OCI-LY7 (cell line): ENCODE data around the gene CLCN2. TPM values are rescaled to one million over a fixed set of nuclear protein-coding genes. Genes with fewer than 3 reads are reported as not detected.

ENCODE experiments used
- BruUV-seq: library from RNA; stranded (reverse); fragments of 400-500 nt; replicated peaks from 2 replicates; lab custom pipeline; 2021; lab: Mats Ljungman, UMichigan
- CTCF ChIA-PET: fragments of 300-600 bp; sonication (Branson Sonifier 250); formaldehyde crosslinking; loops from one replicate; lab custom pipeline; 2022; ENCODE audit warnings: antibody characterized with exemption; ENCODE audit not compliant: unreplicated experiment; lab: Charles Lee
- POLR2A ChIA-PET: fragments of 300-600 bp; sonication (Branson Sonifier 250); formaldehyde crosslinking; loops from one replicate; lab custom pipeline; 2022; ENCODE audit warnings: antibody characterized with exemption; lab: Charles Lee
- DNase-seq: peaks from one replicate; pipeline ENCODE4 v3.0.0-alpha.2; 2015; ENCODE audit warnings: low spot score
- H2AFZ ChIP-seq: fragments of 200-600 bp; sonication (generic), shearing (Covaris generic); 2 replicates; pipeline ENCODE4 v1.6.1; 2014; ENCODE audit warnings: mild to moderate bottlenecking, antibody characterized with exemption, low read length, moderate library complexity
- H3K27ac ChIP-seq: fragments of 200-600 bp; sonication (generic); 2 replicates; pipeline ENCODE4 v1.5.1; 2014; ENCODE audit warnings: mixed run types, low read depth, mild to moderate bottlenecking, moderate library complexity, low read length, inconsistent platforms; ENCODE audit not compliant: poor library complexity, severe bottlenecking
- H3K36me3 ChIP-seq: fragments of 200-600 bp; sonication (generic); 2 replicates; pipeline ENCODE4 v1.6.1; 2014; ENCODE audit warnings: mild to moderate bottlenecking, antibody characterized with exemption, low read length, moderate library complexity, mixed read lengths; ENCODE audit not compliant: insufficient read depth
- H3K4me1 ChIP-seq: fragments of 200-600 bp; sonication (generic); 2 replicates; pipeline ENCODE4 v1.5.1; 2014; ENCODE audit warnings: mild to moderate bottlenecking, low read length; ENCODE audit not compliant: insufficient read depth, poor library complexity, severe bottlenecking
- H3K4me2 ChIP-seq: fragments of 200-600 bp; sonication (generic); 2 replicates; pipeline ENCODE4 v1.6.1; 2014; ENCODE audit warnings: mild to moderate bottlenecking, low read length
- H3K4me3 ChIP-seq: fragments of 200-600 bp; sonication (generic); 2 replicates; pipeline ENCODE4 v1.5.1; 2014; ENCODE audit warnings: mild to moderate bottlenecking, low read depth, low read length; ENCODE audit not compliant: poor library complexity, severe bottlenecking
- H3K79me2 ChIP-seq: fragments of 200-600 bp; sonication (generic); 2 replicates; pipeline ENCODE4 v1.6.1; 2016; ENCODE audit warnings: low read depth, mild to moderate bottlenecking, low read length, moderate library complexity, mixed read lengths; ENCODE audit not compliant: insufficient read depth
- H3K9me2 ChIP-seq: fragments of 200-600 bp; sonication (generic); 2 replicates; pipeline ENCODE4 v1.6.1; 2016; ENCODE audit warnings: mild to moderate bottlenecking, low read length, mixed read lengths; ENCODE audit not compliant: insufficient read depth
- H3K9me3 ChIP-seq: fragments of 200-600 bp; sonication (generic); 2 replicates; pipeline ENCODE4 v1.6.1; 2014; ENCODE audit warnings: mild to moderate bottlenecking, mixed run types, low read length, mixed read lengths
- H4K20me1 ChIP-seq: fragments of 200-600 bp; sonication (generic); 2 replicates; pipeline ENCODE4 v1.6.1; 2014; ENCODE audit warnings: mild to moderate bottlenecking, antibody characterized with exemption, low read length, moderate library complexity, mixed read lengths; ENCODE audit not compliant: insufficient read depth
- CTCF ChIP-seq: fragments of 200-600 bp; sonication (generic); conservative IDR thresholded peaks from 2 replicates; pipeline ENCODE4 v1.5.1; 2014; ENCODE audit warnings: mild to moderate bottlenecking, antibody characterized with exemption, low read length, moderate library complexity, mixed read lengths
- EZH2phosphoT487 ChIP-seq: fragments of 200-600 bp; sonication (generic); IDR thresholded peaks from 2 replicates; pipeline ENCODE4 v1.6.1; 2018; ENCODE audit warnings: low read depth, borderline replicate concordance, mild to moderate bottlenecking, mixed run types, antibody characterized with exemption, low read length, moderate library complexity, mixed read lengths
- intact Hi-C: fragments of 100-400 bp; cut with micrococcal nuclease; formaldehyde crosslinking; loops from one replicate; pipeline ENCODE4 v1.10.0; 2022; ENCODE audit not compliant: unreplicated experiment
- total RNA-seq, 2 experiments: library from RNA; depleted of rRNA in 1 of 2; stranded (reverse); fragments of >200 nt in 1 of 2; shearing (Covaris generic) in 1 of 2; gene quantifications; 2 replicates each; pipeline ENCODE4 v1.2.3, GENCODE V29; 2014 to 2022

Gene CLCN2
- total RNA-seq, 2 experiments from 2014 or later = 4.2 to 15.0 TPM

GRCh38 chr3:184368586-184369183, 7.3 kb upstream of the CLCN2 start:
- Histone ChIP-seq H3K79me2 (peaks cover 15% of the 10 kb centered on the region; the same call in 1 of the 2 replicates), H3K4me3 (no peak overlapping the region), H3K27ac (no peak overlapping the region), H3K4me2 (no peak overlapping the region), H3K4me1 (peaks cover 18% of the 10 kb centered on the region), H3K9me3 (no peaks in the 10 kb centered on the region), H4K20me1 (no peaks in the 10 kb centered on the region; the same call in 1 of the 2 replicates), H2AFZ (no peak overlapping the region), H3K36me3 (peaks cover 52% of the 10 kb centered on the region), H3K9me2 (no peaks in the 10 kb centered on the region)
- no TSS peak for BruUV-seq
- CTCF ChIA-PET = interaction anchor here (0.5 kb wide), 1 partner anchor 26 kb away, joined by 3 read pairs; no protein-coding TSS in a partner anchor
- POLR2A ChIA-PET = no interaction called here
- TF ChIP-seq CTCF = no peak
- no peak for TF ChIP-seq EZH2phosphoT487
- intact Hi-C loops = no loop called here
- no peak for DNase-seq

- no TSS peak for BruUV-seq
- Histone ChIP-seq H3K4me3 (no peak overlapping the region), H3K36me3 (peaks cover 52% of the 10 kb centered on the region), H2AFZ (no peak overlapping the region), H3K9me2 (no peaks in the 10 kb centered on the region), H3K4me1 (peaks cover 19% of the 10 kb centered on the region), H4K20me1 (no peaks in the 10 kb centered on the region; the same call in 1 of the 2 replicates), H3K79me2 (peaks cover 19% of the 10 kb centered on the region; the same call in 1 of the 2 replicates), H3K4me2 (no peak overlapping the region), H3K27ac (no peak overlapping the region), H3K9me3 (no peaks in the 10 kb centered on the region)
- ChIA-PET CTCF (no interaction called here), POLR2A (no interaction called here)
- intact Hi-C loops = no loop called here
- no peak for TF ChIP-seq EZH2phosphoT487
- no peak for TF ChIP-seq CTCF
- DNase-seq = no peak
These were observed 6.7 kb upstream of the CLCN2 start for GRCh38 chr3:184368116-184368515.

- TF ChIP-seq EZH2phosphoT487 (no peak), CTCF (no peak)
- H3K4me3 ChIP-seq = no peak overlapping the region
- H3K79me2 ChIP-seq = peaks cover 19% of the 10 kb centered on the region; the same call in 1 of the 2 replicates
- no peaks in the 10 kb centered on the region for H3K9me3 ChIP-seq
- ChIA-PET CTCF (no interaction called here), POLR2A (no interaction called here)
- H3K36me3 ChIP-seq = peaks cover 52% of the 10 kb centered on the region
- no peaks in the 10 kb centered on the region; the same call in 1 of the 2 replicates for H4K20me1 ChIP-seq
- DNase-seq = no peak
- H3K4me1 ChIP-seq = peaks cover 19% of the 10 kb centered on the region
- no TSS peak for BruUV-seq
- H2AFZ ChIP-seq = no peak overlapping the region
- no peak overlapping the region for H3K4me2 ChIP-seq
- no peak overlapping the region for H3K27ac ChIP-seq
- intact Hi-C loops = no loop called here
- no peaks in the 10 kb centered on the region for H3K9me2 ChIP-seq
These were observed 5.3 kb upstream of the CLCN2 start for GRCh38 chr3:184366619-184367289.
